ENCODE measurements around the gene MPL.

The MPL gene

GRCh38 chr1:43337588-43337987 lies at the start of gene MPL:
TSS of gene MPL (plus strand) at chr1:43337818. CDS start at chr1:43337849, 31 bp downstream.
- no peak for DNase-seq

DNA sequence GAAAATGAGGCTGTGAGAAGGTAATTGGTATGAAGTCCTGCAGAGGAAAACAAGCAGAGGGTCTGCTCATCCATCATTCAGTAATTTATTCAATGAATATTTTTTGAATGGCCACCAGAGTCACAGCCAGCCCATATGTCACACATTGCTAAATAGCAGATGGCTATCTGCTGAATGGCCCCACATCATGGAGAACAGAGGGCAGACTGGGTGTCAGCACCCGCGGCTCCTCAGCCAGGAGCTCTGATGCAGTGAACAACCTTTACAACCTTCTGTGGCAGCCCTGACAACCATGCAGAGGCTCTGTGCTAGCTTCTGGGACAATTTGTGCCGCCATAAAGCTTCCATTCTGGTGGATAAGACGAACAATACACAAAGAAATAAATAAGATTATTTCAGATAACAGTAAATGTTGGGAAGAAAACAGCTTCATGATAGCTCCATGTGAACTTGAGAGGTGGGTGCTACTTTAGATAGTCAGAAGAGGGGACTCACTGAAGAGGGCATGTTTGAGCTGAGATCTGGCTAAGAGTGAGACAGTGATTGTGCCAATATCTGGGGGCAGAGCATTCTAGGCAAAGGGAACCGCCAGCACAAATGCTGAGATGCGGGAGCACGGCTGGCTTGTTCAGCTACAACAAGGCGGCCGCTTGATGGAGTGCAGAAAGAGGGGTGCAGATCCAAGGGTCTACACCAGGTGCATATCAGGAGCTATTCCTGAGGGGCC lies 49.4 kb upstream of the MPL start:
- no peak for DNase-seq

DNA sequence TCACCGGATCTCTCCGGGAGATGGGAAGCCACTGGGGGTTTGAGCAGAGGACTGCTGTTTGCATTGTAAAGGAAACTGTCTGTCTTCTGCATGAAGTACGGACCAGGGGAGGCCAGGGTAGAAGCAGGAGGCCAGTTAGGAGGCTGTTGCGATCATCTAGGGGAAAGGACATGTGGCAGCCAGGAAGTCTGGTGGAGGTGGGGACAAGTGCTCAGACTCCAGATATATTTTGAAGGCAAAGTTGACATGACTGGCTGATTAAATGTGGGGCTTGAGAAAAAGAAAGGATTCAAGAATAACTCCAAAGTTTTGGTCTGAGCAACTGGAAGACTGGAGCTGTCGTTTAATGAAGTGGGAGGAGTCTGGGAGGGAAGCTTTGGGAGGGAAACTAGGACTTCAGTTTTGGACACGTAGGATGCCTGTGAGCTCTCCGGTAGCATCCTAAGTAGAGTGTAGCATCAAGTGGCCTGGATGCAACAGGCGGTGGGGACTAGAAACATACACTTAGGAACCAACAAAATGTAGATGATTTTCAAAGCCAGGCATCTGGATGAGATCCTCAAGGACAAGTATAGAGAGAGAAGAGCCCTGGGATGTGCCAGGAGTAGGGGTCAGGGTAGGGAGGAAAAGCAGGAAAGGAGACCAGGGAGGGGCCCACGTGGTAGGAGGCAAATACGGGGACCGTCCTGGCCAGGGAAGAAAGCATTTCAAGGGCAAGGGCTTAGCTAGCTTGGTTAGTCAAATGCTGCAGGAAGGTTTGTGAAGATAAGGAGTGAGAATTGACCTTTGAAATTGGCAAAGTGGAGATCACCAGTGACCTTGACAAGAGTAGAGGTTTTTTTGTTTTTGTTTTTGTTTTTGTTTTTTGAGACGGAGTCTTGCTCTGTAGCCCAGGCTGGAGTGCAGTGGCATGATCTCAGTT lies 48.6 kb upstream of the MPL start:
- DNase-seq: no peak

DNA sequence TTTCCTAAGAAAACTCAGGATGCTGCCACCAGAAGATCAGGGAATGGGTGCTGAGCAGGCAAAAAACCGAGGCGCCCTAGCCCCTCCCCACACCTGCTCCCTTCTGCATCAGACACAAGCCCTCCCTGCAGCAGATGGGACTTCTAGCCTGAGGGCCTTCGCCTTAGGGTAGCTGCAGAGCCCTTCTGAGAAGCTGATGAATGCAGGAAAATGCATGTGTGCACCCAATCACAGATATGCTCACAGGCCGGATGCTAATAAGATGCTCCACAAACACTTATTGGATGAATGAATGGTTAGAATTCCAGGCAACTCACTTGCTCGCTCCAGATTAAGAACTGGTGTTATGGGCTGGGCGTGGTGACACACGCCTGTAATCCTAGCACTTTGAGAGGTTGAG lies 45.4 kb upstream of the MPL start:
- DNase-seq: peak; percentile 48

GRCh38 chr1:43292679-43293078 lies 44.9 kb upstream of the MPL start:
- no peak for DNase-seq

- DNase-seq: no peak
These were observed 44.4 kb upstream of the MPL start for GRCh38 chr1:43293176-43293575.

DNA sequence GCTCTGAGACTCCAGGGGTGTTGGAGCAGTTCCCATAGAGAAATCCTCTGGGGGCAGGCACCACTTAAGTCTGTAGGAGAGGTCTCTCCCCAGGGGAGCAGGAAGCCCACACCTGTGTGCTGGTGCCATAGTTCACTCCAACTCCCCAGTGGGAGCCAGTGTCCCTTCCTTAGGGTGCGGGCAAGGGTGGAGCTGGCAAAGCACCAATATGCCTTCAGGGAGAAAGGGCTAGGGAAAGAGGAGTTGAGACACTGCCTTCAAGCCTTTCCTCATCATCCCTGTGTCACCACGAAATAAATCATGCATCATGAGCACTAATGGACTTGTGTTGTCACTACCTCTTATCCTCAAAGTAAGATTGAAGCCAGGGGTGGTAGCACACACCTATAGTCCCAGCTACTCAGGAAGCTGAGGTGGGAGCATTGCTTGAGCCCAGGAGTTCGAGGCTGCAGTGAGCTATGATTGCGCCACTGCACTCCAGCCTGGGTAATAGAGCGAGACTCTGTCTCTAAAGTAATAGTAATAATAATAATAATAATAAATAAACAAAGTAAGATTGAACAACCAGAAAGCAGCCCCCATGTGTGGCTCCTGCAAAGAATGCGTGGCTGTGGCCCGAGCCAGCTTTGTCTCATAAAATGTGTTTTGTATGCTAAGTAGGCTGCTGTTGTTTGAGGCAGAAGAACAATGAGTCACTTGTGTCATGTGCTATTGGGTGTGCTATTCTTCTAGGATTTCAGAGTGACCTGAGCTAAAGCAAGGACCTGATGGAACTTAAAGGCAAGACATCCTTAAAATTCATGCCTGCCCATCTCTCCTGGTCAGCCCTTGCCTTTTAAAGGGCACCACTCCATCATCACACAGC lies 43.5 kb upstream of the MPL start:
- no peak for DNase-seq

DNA sequence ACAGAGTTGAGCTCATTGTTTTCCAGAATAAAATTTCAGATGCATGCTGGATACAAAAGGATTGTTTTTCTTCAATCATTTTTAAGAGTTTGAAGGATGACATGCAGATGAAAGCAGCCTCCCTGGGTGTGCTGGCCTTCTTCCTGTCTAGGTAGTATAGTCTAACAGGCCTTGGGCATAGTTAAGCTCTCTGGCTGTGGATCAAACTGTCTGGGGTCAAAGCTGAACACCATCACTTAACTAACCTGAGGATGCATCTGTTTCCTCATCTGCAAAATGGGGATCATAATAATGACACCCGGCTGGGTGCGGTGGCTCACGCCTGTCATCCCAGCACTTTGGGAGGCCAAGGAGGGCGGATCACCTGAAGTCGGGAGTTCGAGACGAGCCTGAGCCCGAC lies 42.9 kb upstream of the MPL start:
- DNase-seq: no peak

DNA sequence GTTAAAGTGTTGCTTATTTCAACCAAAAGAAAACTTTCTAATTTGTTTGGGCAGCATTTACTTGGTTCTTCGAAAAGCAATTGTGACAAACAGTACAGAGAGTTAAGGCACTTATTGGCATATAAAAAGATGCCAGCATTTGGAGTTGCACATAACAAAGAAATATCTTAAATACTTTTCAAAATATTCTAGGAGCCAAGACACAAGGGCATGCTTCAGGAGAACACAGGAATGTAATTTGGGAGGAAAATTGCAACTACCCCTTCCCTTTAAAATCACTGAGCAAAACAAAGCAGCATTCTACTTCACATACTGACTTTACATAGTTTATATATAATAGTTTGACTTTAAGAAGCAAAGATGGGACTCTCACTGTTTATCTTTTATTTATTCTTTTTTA lies 41.4 kb upstream of the MPL start:
- DNase-seq: no peak

- DNase-seq: no peak
These were observed 39.6 kb upstream of the MPL start for GRCh38 chr1:43298055-43298454.

DNA sequence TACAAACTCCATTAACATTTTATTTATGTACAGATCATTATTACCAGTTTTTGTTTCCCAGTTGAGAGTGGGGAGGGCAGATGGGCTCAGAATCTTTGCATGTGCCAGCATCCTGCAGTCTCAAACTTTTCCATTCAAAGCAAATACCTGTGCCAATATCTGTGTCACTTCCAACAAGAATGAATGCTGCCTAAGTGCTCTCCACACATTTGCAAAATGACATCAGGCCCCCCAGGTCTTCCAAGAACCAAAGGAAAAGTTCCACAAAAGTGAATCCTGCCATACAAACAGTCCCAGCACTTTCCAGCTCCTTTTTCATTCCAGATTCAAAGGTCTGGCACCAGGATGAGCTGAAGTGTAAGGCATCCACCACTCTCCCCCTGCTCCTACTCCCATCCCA lies 38.5 kb upstream of the MPL start:
- no peak for DNase-seq

DNA sequence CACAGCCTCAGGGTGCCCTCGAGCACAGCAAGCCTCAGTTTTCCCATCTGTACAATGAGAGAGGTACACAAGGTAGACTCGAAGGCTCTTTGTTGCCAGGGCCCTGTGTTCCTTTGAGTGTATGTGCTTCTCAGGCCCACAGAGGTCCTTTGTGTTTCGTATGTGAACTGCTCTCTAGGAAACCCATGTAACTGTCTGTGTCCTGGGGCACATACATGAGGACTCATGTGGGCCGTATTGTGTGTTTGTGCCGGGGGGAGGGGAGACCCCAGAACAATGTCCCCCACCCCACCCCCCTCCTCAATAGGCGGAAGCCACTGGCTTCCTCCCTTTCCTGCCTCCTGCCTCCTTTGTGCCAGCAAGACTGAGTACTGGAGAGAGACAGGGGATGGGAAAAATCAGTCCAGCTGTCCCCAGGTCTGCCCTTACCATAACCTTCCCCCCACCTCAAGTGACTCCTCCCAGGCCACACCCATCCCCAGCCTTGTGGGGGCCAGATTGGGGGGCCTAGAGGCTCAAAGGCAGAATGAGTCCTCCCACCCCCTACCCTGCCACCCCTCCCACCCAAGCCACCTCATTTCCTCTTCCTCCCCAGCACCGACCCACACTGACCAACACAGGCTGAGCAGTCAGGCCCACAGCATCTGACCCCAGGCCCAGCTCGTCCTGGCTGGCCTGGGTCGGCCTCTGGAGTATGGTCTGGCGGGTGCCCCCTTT lies 37.1 kb upstream of the MPL start, which contains the start of gene TIE1:
Gene TIE1, plus strand, starts transcription at position 605 of the 717 bp plus-strand sequence. Its CDS starts 90 bp downstream, at position 695.
- DNase-seq: no peak

- no peak for DNase-seq
These were observed 35.4 kb upstream of the MPL start for GRCh38 chr1:43302201-43302600.

- DNase-seq: no peak
These were observed 34.7 kb upstream of the MPL start for GRCh38 chr1:43302721-43303470.

- no peak for DNase-seq
These were observed 33.9 kb upstream of the MPL start for GRCh38 chr1:43303471-43304313.

DNA sequence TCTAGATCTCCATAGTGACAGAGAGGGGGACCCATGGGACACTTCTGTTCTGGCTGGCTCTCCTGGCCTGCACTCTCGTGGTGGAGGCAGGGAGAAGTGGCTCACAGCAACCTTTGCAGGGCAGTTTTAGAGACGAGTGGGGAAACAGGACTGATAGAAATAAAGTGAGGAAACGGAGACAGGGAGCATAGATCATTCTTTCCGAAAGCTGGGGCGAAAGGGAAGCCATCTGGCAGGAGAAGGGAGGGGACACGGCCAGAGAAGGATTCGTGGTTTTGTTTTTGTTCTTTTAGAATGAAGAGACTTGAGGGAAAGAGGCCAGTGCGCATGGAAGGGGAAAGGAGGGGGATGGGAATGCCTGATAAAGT lies 33.3 kb upstream of the MPL start:
- no peak for DNase-seq

DNA sequence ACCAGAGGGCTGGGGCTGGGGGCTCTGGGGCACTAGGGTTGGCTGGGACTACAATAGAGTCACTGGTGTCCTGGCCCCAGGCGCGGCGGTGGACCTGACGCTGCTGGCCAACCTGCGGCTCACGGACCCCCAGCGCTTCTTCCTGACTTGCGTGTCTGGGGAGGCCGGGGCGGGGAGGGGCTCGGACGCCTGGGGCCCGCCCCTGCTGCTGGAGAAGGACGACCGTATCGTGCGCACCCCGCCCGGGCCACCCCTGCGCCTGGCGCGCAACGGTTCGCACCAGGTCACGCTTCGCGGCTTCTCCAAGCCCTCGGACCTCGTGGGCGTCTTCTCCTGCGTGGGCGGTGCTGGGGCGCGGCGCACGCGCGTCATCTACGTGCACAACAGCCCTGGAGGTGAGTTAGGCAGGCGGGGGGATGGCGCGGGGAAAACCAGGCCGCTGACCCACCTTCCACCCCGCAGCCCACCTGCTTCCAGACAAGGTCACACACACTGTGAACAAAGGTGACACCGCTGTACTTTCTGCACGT lies 32.8 kb upstream of the MPL start:
- DNase-seq: no peak

DNA sequence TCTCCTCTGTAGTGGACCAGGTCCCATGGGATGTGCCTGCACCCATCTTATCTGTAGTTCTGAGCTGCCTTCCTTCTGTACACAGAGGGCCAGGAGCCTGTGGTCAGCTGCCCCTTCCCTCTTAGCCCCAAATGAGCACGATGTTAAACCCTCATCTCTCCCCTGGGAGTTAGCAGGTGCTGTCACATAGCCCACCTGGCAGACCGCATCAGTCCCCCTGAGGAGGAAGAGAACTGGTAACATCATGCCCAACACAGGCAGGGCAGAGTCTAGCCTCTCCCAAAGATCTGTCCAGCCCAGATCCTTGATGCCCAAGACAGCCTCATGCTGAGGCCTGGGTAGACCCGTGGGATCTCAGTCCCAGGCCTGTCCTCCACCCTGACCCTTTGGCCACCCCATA lies 32.2 kb upstream of the MPL start:
- no peak for DNase-seq

GRCh38 chr1:43305926-43306687 lies 31.5 kb upstream of the MPL start:
- DNase-seq: no peak
